Brain microvascular endothelial cell (primary cell): ENCODE results near the gene NFIB.

Experiments
- DNase-seq: peaks from one replicate; pipeline ENCODE4 v3.0.0-alpha.2; 2020
- H3K27ac ChIP-seq: fragments of 250-450 bp; sonication (Bioruptor Pico); 2 replicates; pipeline ENCODE4 v1.5.1; 2020; ENCODE audit warnings: mild to moderate bottlenecking, moderate library complexity
- H3K27me3 ChIP-seq: fragments of 250-450 bp; sonication (Bioruptor Pico); replicated peaks from 2 replicates; pipeline ENCODE4 v1.5.1; 2020; ENCODE audit warnings: mild to moderate bottlenecking
- H3K36me3 ChIP-seq: fragments of 250-450 bp; sonication (Bioruptor Pico); replicated peaks from 2 replicates; pipeline ENCODE4 v1.5.1; 2020; ENCODE audit warnings: mild to moderate bottlenecking
- H3K4me3 ChIP-seq: 2 replicates; pipeline ENCODE4 v1.5.1; 2011; ENCODE audit warnings: low read depth, mild to moderate bottlenecking, control low read depth, low read length, moderate library complexity
- CTCF ChIP-seq: IDR thresholded peaks from 2 replicates; pipeline ENCODE4 v1.5.1; 2011; ENCODE audit warnings: low read depth, mild to moderate bottlenecking, moderate library complexity, low read length, control low read depth, inconsistent platforms; ENCODE audit errors: missing control alignments
- in situ Hi-C: cut with HindIII; loops from 2 replicates; pipeline ENCODE4 v1.10.0; 2017; ENCODE audit warnings: low sequenced_read_pairs, low pct_ligation_motif_present

NFIB gene

GRCh38 chr9:14340219-14340873 is 26.4 kb upstream of the NFIB start:
- H3K27me3 ChIP-seq: peaks cover 22% of the 10 kb centered on the region
- H3K4me3 ChIP-seq: no peak overlapping the region
- DNase-seq: no peak
- TF ChIP-seq CTCF: no peak
- in situ Hi-C loops: no loop called here
- no peaks in the 10 kb centered on the region for H3K36me3 ChIP-seq
- H3K27ac ChIP-seq: no peak overlapping the region

GRCh38 chr9:14339746-14340145 is 25.8 kb upstream of the NFIB start:
- Histone ChIP-seq H3K27me3 (peaks cover 16% of the 10 kb centered on the region), H3K4me3 (no peak overlapping the region), H3K36me3 (no peaks in the 10 kb centered on the region), H3K27ac (no peak overlapping the region)
- no peak for TF ChIP-seq CTCF
- in situ Hi-C loops: no loop called here
- no peak for DNase-seq

GRCh38 chr9:14337615-14338014 is 23.7 kb upstream of the NFIB start:
- in situ Hi-C loops: no loop called here
- Histone ChIP-seq H3K27ac (no peak overlapping the region), H3K27me3 (peaks cover 5% of the 10 kb centered on the region), H3K36me3 (no peaks in the 10 kb centered on the region), H3K4me3 (no peak overlapping the region)
- DNase-seq: no peak
- TF ChIP-seq CTCF: no peak

- in situ Hi-C loops: no loop called here
- no peak overlapping the region for H3K27ac ChIP-seq
- no peak for DNase-seq
- TF ChIP-seq CTCF: no peak
- no peaks in the 10 kb centered on the region for H3K36me3 ChIP-seq
- no peak overlapping the region for H3K4me3 ChIP-seq
- H3K27me3 ChIP-seq: no peaks in the 10 kb centered on the region
Observed at GRCh38 chr9:14336244-14336643, 22.3 kb upstream of the NFIB start.

GRCh38 chr9:14331120-14331519 is 17.2 kb upstream of the NFIB start:
- H3K27me3 ChIP-seq: no peaks in the 10 kb centered on the region
- H3K27ac ChIP-seq: no peak overlapping the region
- in situ Hi-C loops: no loop called here
- no peaks in the 10 kb centered on the region for H3K36me3 ChIP-seq
- no peak for TF ChIP-seq CTCF
- DNase-seq: no peak
- no peak overlapping the region for H3K4me3 ChIP-seq

GRCh38 chr9:14327036-14327435 is 13.1 kb upstream of the NFIB start:
- H3K27ac ChIP-seq: no peak overlapping the region
- in situ Hi-C loops: no loop called here
- no peaks in the 10 kb centered on the region for H3K27me3 ChIP-seq
- no peak overlapping the region for H3K4me3 ChIP-seq
- TF ChIP-seq CTCF: no peak
- no peaks in the 10 kb centered on the region for H3K36me3 ChIP-seq
- no peak for DNase-seq
